Vagina (tissue), 2 donors: Measurements from ENCODE around the gene LHPP.

Experiments used
- CTCF ChIP-seq, 3 experiments: fragments of 450-650 bp in 2 of 3; fragments of 200-600 bp in 1 of 3; sonication (generic) in 1 of 3; IDR thresholded peaks; one replicate each; pipeline ENCODE4 v1.5.1; 2017 to 2019; ENCODE audit warnings: antibody characterized with exemption in 3 of 3, mild to moderate bottlenecking in 2 of 3, moderate library complexity in 2 of 3
- POLR2A ChIP-seq, 2 donors: fragments of 450-650 bp; IDR thresholded peaks; one replicate each; pipeline ENCODE4 v1.6.1; 2017; ENCODE audit warnings: antibody characterized with exemption in 2 of 2, mild to moderate bottlenecking in 2 of 2, moderate library complexity in 2 of 2
- POLR2AphosphoS5 ChIP-seq, 2 donors: sonication (generic); formaldehyde crosslinking; IDR thresholded peaks; one replicate each; pipeline ENCODE4 v1.9.0; 2017; ENCODE audit warnings: antibody characterized with exemption in 2 of 2, mild to moderate bottlenecking in 2 of 2, low read depth in 1 of 2; ENCODE audit not compliant: insufficient read depth in 1 of 2

- TF ChIP-seq POLR2A (IDR thresholded peaks at IDR 0.05) (no peak), CTCF (IDR thresholded peaks at IDR 0.05) (no peak), POLR2AphosphoS5 (IDR thresholded peaks at IDR 0.05; ENCODE audit: insufficient read depth in 1 of 2, low read depth in 1 of 2) (no peak)
These were observed 60.7 kb downstream of the LHPP start for GRCh38 chr10:124522131-124522932.
